ENCODE results near the gene QSOX2.

Gene QSOX2

DNA sequence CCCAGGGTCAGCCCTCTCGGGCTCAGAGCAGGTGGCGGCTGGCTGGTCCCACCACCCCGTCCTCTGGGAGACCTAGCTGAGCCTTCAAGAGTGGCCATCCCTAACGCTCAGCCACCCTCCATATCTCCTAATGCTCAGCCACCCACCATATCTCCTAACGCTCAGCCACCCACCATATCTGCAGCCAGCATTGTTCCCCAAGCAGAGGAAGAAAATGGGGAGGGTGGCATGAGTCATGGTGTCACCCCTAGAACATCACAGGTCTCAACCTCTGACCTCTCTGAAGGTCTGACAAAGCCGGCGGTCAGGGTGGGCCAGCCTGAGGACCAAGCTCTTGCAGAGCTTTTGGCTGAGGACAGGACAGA is 55.4 kb downstream of the QSOX2 start:
- Histone ChIP-seq H3K36me3 (ENCODE audit: control insufficient read depth in 2 of 2, insufficient read depth in 2 of 2, low read length in 2 of 2) (no peaks in the 10 kb centered on the region), H3K9me3 (ENCODE audit: control insufficient read depth in 2 of 2, low read length in 2 of 2) (no peaks in the 10 kb centered on the region), H3K27me3 (ENCODE audit: control insufficient read depth in 2 of 2, insufficient read depth in 2 of 2, low read length in 2 of 2) (peaks cover 20 to 26% of the 10 kb centered on the region in 2 donors), H3K9ac (ENCODE audit: low read depth in 1 of 2, low read length in 2 of 2) (no peak overlapping the region), H3K4me1 (ENCODE audit: control insufficient read depth in 2 of 2, insufficient read depth in 2 of 2, low read length in 2 of 2) (no peaks in the 10 kb centered on the region), H3K27ac (ENCODE audit: low read depth in 2 of 2, low read length in 2 of 2) (no peak overlapping the region), H3K4me3 (ENCODE audit: low read length in 2 of 2) (no peak overlapping the region)

DNA sequence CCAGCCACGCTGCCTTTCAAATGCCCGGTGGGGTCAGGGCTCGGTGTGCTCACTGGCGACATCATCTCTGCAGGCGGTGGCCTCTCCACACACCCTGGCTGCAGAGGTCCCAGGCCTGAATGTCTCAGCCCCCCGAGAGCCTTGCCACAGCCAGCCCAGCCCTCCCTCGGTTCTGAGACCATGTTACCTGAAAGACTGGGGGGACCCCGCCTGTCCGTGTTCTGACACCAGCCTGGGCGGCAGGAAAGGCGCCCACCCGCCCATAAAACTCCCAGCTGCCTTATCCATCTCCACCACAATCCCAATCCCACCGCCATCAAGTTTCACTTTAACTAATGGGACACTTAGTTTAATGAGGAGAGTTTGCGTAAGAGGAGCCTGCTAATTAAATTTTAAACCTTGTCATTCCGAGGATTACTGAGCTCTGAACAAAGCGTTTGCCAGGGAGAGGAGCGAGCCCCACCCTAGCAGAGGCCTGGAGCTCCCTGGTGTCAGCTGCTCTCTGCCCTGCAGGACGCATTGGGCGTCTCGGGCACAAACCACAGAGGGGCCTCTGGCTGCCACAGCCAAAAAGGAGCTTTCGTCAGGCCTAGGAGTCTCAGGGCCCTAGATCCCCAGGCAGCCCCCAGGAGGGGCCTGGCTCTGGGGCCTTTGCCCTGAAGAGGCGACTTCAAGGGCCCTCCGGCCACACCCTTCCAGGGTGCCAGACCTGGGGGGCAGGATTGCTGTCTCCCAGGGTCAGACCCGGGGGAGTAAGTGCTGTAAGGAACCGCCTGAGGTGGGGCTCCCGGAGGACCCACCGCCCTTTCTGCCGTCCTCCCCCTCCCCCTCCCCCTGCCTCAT is 56.0 kb downstream of the QSOX2 start:
- Histone ChIP-seq H3K9ac (ENCODE audit: low read depth in 1 of 2, low read length in 2 of 2) (no peak overlapping the region), H3K9me3 (ENCODE audit: control insufficient read depth in 2 of 2, low read length in 2 of 2) (no peaks in the 10 kb centered on the region), H3K27ac (ENCODE audit: low read depth in 2 of 2, low read length in 2 of 2) (no peak overlapping the region), H3K4me1 (ENCODE audit: control insufficient read depth in 2 of 2, insufficient read depth in 2 of 2, low read length in 2 of 2) (no peaks in the 10 kb centered on the region), H3K4me3 (ENCODE audit: low read length in 2 of 2) (no peak overlapping the region), H3K36me3 (ENCODE audit: control insufficient read depth in 2 of 2, insufficient read depth in 2 of 2, low read length in 2 of 2) (no peaks in the 10 kb centered on the region), H3K27me3 (ENCODE audit: control insufficient read depth in 2 of 2, insufficient read depth in 2 of 2, low read length in 2 of 2) (peaks cover 20 to 26% of the 10 kb centered on the region in 2 donors)

DNA sequence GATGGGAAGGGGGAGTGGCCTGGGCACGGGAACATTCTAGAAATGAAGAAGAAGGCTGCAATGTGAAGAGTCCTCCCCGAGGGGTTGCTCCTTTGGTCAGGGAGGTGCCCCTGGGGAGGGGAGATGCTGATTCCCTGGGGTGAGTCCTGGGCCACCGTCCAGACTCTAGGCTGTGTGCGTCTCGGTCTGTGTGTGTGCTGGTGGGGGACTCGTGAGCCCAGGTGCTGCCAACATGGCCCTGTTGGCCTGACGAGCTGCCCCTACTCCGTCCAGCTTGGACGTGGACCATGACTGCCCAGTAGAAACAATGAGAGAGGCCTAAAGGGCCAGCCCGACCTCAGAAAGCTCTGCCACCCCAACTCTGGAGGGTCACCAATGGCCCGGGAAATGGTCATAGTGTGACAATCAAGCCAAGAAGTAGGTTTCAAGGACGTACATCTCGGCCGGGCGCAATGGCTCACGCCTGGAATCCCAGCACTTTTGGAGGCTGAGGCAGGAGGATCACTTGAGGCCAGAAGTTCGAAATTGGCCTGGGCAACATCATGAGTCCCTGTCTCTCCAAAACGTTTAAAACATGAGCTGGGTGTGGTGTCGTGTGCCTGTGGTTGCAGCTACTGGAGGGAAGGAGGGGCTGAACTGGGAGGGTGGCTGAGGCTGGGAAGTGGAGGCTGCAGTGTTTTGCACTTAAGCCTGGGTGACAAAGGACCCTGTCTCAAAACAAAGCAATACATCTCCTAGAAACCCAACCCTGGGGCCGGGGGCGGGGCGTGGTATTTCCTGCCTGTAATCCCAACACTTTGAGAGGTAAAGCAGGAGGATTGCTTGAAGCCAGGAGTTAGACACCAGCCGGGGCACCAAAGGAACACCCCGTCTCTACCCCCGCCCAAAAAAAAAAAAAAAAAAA is 57.7 kb downstream of the QSOX2 start:
- no peaks in the 10 kb centered on the region for H3K36me3 ChIP-seq (ENCODE audit: control insufficient read depth in 2 of 2, insufficient read depth in 2 of 2, low read length in 2 of 2)
- H3K4me3 ChIP-seq (ENCODE audit: low read length in 2 of 2) = no peak overlapping the region
- H3K4me1 ChIP-seq (ENCODE audit: control insufficient read depth in 2 of 2, insufficient read depth in 2 of 2, low read length in 2 of 2) = no peaks in the 10 kb centered on the region
- no peak overlapping the region for H3K27ac ChIP-seq (ENCODE audit: low read depth in 2 of 2, low read length in 2 of 2)
- no peaks in the 10 kb centered on the region for H3K9me3 ChIP-seq (ENCODE audit: control insufficient read depth in 2 of 2, low read length in 2 of 2)
- no peak overlapping the region for H3K9ac ChIP-seq (ENCODE audit: low read depth in 1 of 2, low read length in 2 of 2)
- peaks cover 18 to 26% of the 10 kb centered on the region in 2 donors for H3K27me3 ChIP-seq (ENCODE audit: control insufficient read depth in 2 of 2, insufficient read depth in 2 of 2, low read length in 2 of 2)

DNA sequence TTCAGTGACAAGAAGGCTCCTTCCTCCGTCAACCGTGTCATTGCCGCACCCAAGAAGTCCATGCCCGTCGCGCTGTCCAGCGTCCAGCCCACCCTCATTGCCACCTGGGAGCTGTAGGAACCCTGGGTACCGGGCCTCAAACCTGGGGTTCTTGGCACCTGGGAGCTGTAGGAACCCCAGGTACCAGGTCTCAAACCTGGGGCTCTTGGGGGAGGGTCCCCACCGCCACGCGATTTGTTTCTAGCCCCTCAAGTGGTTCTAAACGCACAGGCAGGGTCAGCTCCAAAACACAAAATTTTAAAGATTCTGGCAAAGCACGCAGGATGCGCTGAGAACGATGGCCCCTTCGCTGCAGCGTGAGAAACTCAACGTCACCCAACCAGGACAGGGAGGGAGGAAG is 58.4 kb downstream of the QSOX2 start:
- no peaks in the 10 kb centered on the region for H3K36me3 ChIP-seq (ENCODE audit: control insufficient read depth in 2 of 2, insufficient read depth in 2 of 2, low read length in 2 of 2)
- no peak overlapping the region for H3K4me3 ChIP-seq (ENCODE audit: low read length in 2 of 2)
- no peaks in the 10 kb centered on the region for H3K4me1 ChIP-seq (ENCODE audit: control insufficient read depth in 2 of 2, insufficient read depth in 2 of 2, low read length in 2 of 2)
- H3K27me3 ChIP-seq (ENCODE audit: control insufficient read depth in 2 of 2, insufficient read depth in 2 of 2, low read length in 2 of 2) = peaks cover 16 to 23% of the 10 kb centered on the region in 2 donors
- H3K27ac ChIP-seq (ENCODE audit: low read depth in 2 of 2, low read length in 2 of 2) = no peak overlapping the region
- no peaks in the 10 kb centered on the region for H3K9me3 ChIP-seq (ENCODE audit: control insufficient read depth in 2 of 2, low read length in 2 of 2)
- no peak overlapping the region for H3K9ac ChIP-seq (ENCODE audit: low read depth in 1 of 2, low read length in 2 of 2)

DNA sequence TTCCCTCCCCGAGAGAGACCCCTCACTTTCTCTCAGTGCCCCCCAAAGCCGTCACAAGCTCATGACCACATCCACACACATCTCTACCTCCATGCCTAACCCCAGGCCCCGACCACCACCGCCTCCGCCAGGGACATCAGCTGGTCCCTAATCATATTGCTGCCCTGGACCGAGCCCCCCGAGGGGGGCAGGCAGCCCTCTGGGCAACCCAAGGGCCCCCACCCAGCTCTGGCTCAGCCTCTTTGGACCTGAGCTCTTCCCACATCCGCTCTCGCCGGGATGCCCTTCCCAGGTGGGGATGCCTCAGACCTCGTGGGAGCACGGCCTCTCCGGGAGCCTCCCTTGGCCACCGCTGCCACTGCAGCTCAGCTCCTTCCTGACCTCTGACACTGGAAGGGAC is 59.2 kb downstream of the QSOX2 start:
- H3K4me1 ChIP-seq (ENCODE audit: control insufficient read depth in 2 of 2, insufficient read depth in 2 of 2, low read length in 2 of 2) = no peaks in the 10 kb centered on the region
- H3K9me3 ChIP-seq (ENCODE audit: control insufficient read depth in 2 of 2, low read length in 2 of 2) = no peaks in the 10 kb centered on the region
- H3K36me3 ChIP-seq (ENCODE audit: control insufficient read depth in 2 of 2, insufficient read depth in 2 of 2, low read length in 2 of 2) = no peaks in the 10 kb centered on the region
- no peak overlapping the region for H3K4me3 ChIP-seq (ENCODE audit: low read length in 2 of 2)
- peaks cover 8 to 18% of the 10 kb centered on the region in 2 donors for H3K27me3 ChIP-seq (ENCODE audit: control insufficient read depth in 2 of 2, insufficient read depth in 2 of 2, low read length in 2 of 2)
- no peak overlapping the region for H3K27ac ChIP-seq (ENCODE audit: low read depth in 2 of 2, low read length in 2 of 2)
- no peak overlapping the region for H3K9ac ChIP-seq (ENCODE audit: low read depth in 1 of 2, low read length in 2 of 2)

DNA sequence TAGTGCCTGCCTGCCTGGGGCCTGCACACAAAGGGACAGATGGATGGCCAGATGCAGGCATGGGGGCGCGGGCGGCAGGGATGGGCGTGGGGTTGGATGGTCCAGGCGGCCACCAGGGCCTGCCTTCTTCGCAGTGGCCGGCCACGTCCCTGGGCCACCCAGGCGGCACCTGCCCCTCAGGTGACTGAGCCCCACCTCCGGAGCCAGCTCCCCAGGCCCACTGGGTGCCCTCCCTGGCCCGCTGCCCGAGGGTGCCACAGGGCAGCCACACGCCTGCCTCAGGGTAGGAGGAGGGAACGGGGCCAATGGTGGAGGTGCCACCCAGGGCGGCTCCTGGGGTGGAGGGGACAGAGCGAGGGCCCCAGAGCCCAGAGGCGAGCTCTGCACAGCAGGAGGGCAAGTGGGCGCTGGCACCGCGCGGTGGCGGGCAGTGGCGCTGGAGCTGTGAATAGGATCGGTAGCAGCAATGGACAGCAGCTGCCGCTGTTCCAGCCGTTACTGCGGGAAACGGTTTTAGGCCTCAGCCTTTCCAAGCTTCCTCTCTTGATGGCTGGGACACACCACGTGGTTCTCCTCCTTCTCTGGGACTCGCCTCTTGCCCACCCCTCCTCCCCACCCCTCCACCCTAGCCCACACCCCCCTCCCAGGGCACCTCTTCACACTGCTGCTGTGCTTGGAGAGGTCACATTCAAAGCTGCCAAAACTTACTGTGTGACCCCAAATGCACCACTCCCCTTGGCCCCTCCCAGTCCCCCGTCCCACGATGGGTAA is 59.8 kb downstream of the QSOX2 start:
- H3K9me3 ChIP-seq (ENCODE audit: control insufficient read depth in 2 of 2, low read length in 2 of 2) = no peaks in the 10 kb centered on the region
- no peaks in the 10 kb centered on the region for H3K4me1 ChIP-seq (ENCODE audit: control insufficient read depth in 2 of 2, insufficient read depth in 2 of 2, low read length in 2 of 2)
- H3K27ac ChIP-seq (ENCODE audit: low read depth in 2 of 2, low read length in 2 of 2) = no peak overlapping the region
- no peak overlapping the region for H3K9ac ChIP-seq (ENCODE audit: low read depth in 1 of 2, low read length in 2 of 2)
- peaks cover 3 to 12% of the 10 kb centered on the region in 2 donors for H3K27me3 ChIP-seq (ENCODE audit: control insufficient read depth in 2 of 2, insufficient read depth in 2 of 2, low read length in 2 of 2)
- H3K36me3 ChIP-seq (ENCODE audit: control insufficient read depth in 2 of 2, insufficient read depth in 2 of 2, low read length in 2 of 2) = no peaks in the 10 kb centered on the region
- H3K4me3 ChIP-seq (ENCODE audit: low read length in 2 of 2) = no peak overlapping the region

DNA sequence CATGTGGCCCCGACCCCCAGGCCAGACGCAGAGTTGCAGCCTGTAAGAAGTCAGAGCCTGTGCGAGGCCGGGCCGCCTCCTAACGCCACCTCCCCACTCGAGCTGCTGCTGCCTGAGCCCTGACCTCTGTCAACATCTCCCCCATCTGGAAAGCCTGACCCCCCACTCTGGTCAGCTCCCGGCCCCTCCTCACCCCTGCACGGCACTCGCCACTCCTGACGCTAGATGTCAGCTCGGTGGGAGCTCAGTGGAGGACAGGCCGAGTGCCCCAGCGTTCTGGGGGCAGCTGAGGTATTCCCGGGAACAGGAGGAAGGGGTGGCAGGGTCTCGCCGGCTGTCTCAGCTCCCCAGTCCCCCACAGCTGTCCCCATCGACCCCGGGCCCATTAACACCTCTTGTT is 60.5 kb downstream of the QSOX2 start:
- H3K36me3 ChIP-seq (ENCODE audit: control insufficient read depth in 2 of 2, insufficient read depth in 2 of 2, low read length in 2 of 2) = no peaks in the 10 kb centered on the region
- H3K27me3 ChIP-seq (ENCODE audit: control insufficient read depth in 2 of 2, insufficient read depth in 2 of 2, low read length in 2 of 2) = peaks cover 0 to 8% of the 10 kb centered on the region in 2 donors
- no peak overlapping the region for H3K27ac ChIP-seq (ENCODE audit: low read depth in 2 of 2, low read length in 2 of 2)
- H3K9ac ChIP-seq (ENCODE audit: low read depth in 1 of 2, low read length in 2 of 2) = no peak overlapping the region
- H3K4me3 ChIP-seq (ENCODE audit: low read length in 2 of 2) = no peak overlapping the region
- no peaks in the 10 kb centered on the region for H3K4me1 ChIP-seq (ENCODE audit: control insufficient read depth in 2 of 2, insufficient read depth in 2 of 2, low read length in 2 of 2)
- no peaks in the 10 kb centered on the region for H3K9me3 ChIP-seq (ENCODE audit: control insufficient read depth in 2 of 2, low read length in 2 of 2)

DNA sequence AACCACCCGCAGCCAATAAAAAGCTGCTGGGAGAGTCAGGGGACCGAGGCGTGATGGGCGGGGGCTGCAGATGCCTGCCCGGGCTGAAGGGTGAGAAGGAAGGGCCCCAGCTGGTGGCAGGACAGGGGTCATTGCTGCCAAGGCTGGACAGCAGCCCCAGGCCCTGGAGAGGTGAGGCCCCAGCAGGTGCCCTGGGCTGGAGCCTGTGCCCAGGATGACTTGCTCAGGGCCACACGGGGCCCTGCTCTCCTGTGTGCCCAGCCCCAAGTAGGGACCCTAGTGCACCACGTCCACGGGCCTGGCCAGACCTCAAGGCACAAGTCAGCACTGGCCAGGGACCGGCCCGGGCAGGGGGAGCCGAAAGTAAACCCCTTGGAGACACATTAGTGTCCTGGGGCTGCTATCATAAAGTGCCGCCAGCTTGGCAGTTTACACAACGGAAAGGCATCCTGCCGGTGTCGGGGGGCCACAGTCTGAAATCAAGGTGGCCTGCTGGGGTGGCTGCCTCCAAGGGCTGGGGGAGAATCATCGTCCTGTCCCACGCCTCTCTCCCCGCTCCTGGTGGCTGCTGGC is 62.7 kb downstream of the QSOX2 start:
- H3K27ac ChIP-seq (ENCODE audit: low read depth in 2 of 2, low read length in 2 of 2) = no peak overlapping the region
- no peaks in the 10 kb centered on the region for H3K4me1 ChIP-seq (ENCODE audit: control insufficient read depth in 2 of 2, insufficient read depth in 2 of 2, low read length in 2 of 2)
- H3K36me3 ChIP-seq (ENCODE audit: control insufficient read depth in 2 of 2, insufficient read depth in 2 of 2, low read length in 2 of 2) = no peaks in the 10 kb centered on the region
- H3K9ac ChIP-seq (ENCODE audit: low read depth in 1 of 2, low read length in 2 of 2) = no peak overlapping the region
- peaks cover 0 to 6% of the 10 kb centered on the region in 2 donors for H3K27me3 ChIP-seq (ENCODE audit: control insufficient read depth in 2 of 2, insufficient read depth in 2 of 2, low read length in 2 of 2)
- H3K4me3 ChIP-seq (ENCODE audit: low read length in 2 of 2) = no peak overlapping the region
- H3K9me3 ChIP-seq (ENCODE audit: control insufficient read depth in 2 of 2, low read length in 2 of 2) = no peaks in the 10 kb centered on the region

DNA sequence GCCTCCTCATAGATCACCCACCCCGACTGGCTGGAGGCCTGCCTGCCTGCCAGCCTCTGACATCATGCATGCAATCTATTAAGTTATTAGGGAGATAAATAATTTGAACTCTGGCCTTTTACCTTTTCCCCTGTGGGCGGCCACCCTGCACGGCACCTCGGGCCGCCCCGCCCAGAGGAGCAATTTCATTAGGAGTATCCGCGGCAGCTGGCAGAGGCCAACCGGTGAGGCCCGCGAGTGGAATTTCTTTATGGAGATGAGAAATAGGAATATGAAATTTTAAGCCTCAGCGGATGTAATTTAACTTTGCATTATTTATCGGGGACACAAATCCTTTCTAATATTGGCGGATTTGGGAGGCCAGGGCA is 63.2 kb downstream of the QSOX2 start:
- Histone ChIP-seq H3K9me3 (ENCODE audit: control insufficient read depth in 2 of 2, low read length in 2 of 2) (no peaks in the 10 kb centered on the region), H3K36me3 (ENCODE audit: control insufficient read depth in 2 of 2, insufficient read depth in 2 of 2, low read length in 2 of 2) (no peaks in the 10 kb centered on the region), H3K27ac (ENCODE audit: low read depth in 2 of 2, low read length in 2 of 2) (no peak overlapping the region), H3K4me1 (ENCODE audit: control insufficient read depth in 2 of 2, insufficient read depth in 2 of 2, low read length in 2 of 2) (no peaks in the 10 kb centered on the region), H3K9ac (ENCODE audit: low read depth in 1 of 2, low read length in 2 of 2) (no peak overlapping the region), H3K4me3 (ENCODE audit: low read length in 2 of 2) (no peak overlapping the region), H3K27me3 (ENCODE audit: control insufficient read depth in 2 of 2, insufficient read depth in 2 of 2, low read length in 2 of 2) (peaks cover 0 to 6% of the 10 kb centered on the region in 2 donors)

All from mucosa of rectum (tissue), 2 donors.